Daoy (cell line): ENCODE results near the gene OBSCN. TPM values are rescaled to one million over a fixed set of nuclear protein-coding genes. Genes with fewer than 3 reads are reported as not detected.

ENCODE experiments used
- DNase-seq: peaks from one replicate; pipeline ENCODE4 v3.0.0-alpha.2; 2015; ENCODE audit warnings: low read depth
- total RNA-seq: library from RNA; depleted of rRNA; stranded (reverse); fragments of >200 nt; shearing (Covaris generic); gene quantifications from 2 replicates; pipeline ENCODE4 v1.2.3, GENCODE V29; 2014

OBSCN gene
- total RNA-seq, 1 experiment from 2014 or later: 4.1 TPM

GRCh38 chr1:228376651-228377631, 169.1 kb downstream of the OBSCN start:
- DNase-seq: no peak

- DNase-seq: no peak
These were observed 169.8 kb downstream of the OBSCN start for GRCh38 chr1:228377664-228378089.

GRCh38 chr1:228378090-228378872, 170.4 kb downstream of the OBSCN start:
- peak; percentile 67 for DNase-seq

- peak; percentile 42 for DNase-seq
These were observed 171.1 kb downstream of the OBSCN start for GRCh38 chr1:228378873-228379460.

- no peak for DNase-seq
These were observed 171.8 kb downstream of the OBSCN start for GRCh38 chr1:228379666-228380065.

- no peak for DNase-seq
These were observed 173.5 kb downstream of the OBSCN start for GRCh38 chr1:228381356-228381755.

- no peak for DNase-seq
These were observed 175.9 kb downstream of the OBSCN start for GRCh38 chr1:228383773-228384172.

- DNase-seq: no peak
These were observed 177.4 kb downstream of the OBSCN start for GRCh38 chr1:228385232-228385631.

GRCh38 chr1:228387321-228387720, 179.5 kb downstream of the OBSCN start:
- DNase-seq: no peak

GRCh38 chr1:228390649-228391048, 182.8 kb downstream of the OBSCN start:
- no peak for DNase-seq

- no peak for DNase-seq
These were observed 183.7 kb downstream of the OBSCN start for GRCh38 chr1:228391411-228392020.

GRCh38 chr1:228392111-228392936, 184.5 kb downstream of the OBSCN start:
- DNase-seq: peak; percentile 60

- peak; percentile 50 for DNase-seq
These were observed 185.4 kb downstream of the OBSCN start for GRCh38 chr1:228393268-228393701.

GRCh38 chr1:228393811-228394570, 186.1 kb downstream of the OBSCN start:
- no peak for DNase-seq

GRCh38 chr1:228394571-228395394, 186.9 kb downstream of the OBSCN start:
- no peak for DNase-seq

GRCh38 chr1:228396770-228397662, 189.2 kb downstream of the OBSCN start:
- no peak for DNase-seq

GRCh38 chr1:228397966-228398365, 190.1 kb downstream of the OBSCN start:
- no peak for DNase-seq
